Measurements from ENCODE around the gene RALB.

- TF ChIP-seq CTCF (IDR thresholded peaks at IDR 0.05; ENCODE audit: low read depth, low read length, poor library complexity, severe bottlenecking) (no peak), EZH2phosphoT487 (IDR thresholded peaks at IDR 0.05; ENCODE audit: borderline replicate concordance, low read length) (no peak)
Measured at GRCh38 chr2:120315367-120316033, 62.8 kb downstream of the RALB start.
